Epithelial cell of proximal tubule (primary cell): ENCODE data around the gene HSD11B2. TPM values are rescaled to one million over a fixed set of nuclear protein-coding genes. Genes with fewer than 3 reads are reported as not detected.

Experiments used
- DNase-seq: peaks from one replicate; pipeline ENCODE4 v3.0.0-alpha.2; 2011; ENCODE audit warnings: low read depth
- H3K4me3 ChIP-seq: 2 replicates; pipeline ENCODE4 v1.5.1; 2011; ENCODE audit warnings: low read depth, mild to moderate bottlenecking, low read length
- CTCF ChIP-seq: conservative IDR thresholded peaks from 2 replicates; pipeline ENCODE4 v1.5.1; 2012; ENCODE audit warnings: low read depth, mild to moderate bottlenecking, low read length
- total RNA-seq: library from RNA; depleted of rRNA; stranded (reverse); fragments of >200 nt; gene quantifications from 2 replicates; pipeline ENCODE4 v1.2.3, GENCODE V29; 2015

The HSD11B2 gene
- total RNA-seq, 1 donor from 2014 or later: 2.2 TPM

DNA sequence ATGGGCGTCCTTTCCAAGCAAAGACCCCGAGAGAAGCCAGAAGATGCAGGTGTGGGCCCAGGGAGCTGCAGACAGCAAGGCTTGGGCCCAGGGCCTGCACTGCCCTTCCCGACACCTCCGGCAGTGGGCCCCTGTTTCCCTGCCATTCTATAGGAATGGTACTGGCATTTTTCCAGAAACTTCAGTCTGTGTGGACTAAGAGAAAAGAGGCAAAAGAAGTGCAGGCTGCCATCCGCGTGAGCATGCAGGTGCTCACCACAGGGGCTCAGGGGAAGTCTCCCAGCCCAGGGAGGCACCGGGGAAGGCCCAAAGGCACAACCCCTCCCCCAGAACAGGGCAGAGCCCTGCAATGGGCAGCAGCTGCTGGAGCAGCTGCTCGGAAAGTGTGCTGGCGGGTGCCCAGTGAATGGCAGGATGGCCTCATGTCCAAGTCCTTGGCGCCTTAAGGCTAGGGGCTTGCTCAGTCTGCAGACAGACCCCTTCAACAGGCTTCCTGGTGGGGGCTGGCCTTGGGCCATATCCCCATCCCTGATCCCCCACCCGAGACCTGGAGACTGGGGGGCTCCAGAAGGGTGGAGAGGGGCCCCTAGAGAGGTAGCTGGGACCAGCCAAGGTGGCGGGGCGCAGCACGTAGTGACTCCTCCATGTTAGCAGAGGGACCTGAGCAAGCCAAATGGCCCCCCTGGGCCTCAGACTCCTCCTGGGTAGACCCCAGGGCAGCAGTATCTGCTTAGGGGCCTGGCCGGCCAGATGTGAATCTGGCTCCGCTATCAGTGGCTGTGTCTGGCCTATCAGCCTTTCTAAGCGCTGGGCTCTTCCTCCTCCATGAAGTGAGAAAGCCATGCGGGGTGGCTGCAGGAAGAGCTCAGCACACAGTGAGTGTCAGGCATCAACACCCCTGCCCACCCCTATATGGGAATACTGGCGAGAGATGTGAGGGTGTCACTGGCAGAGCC, 30.9 kb upstream of the HSD11B2 start:
- DNase-seq: no peak
- no peak for TF ChIP-seq CTCF
- no peak overlapping the region for H3K4me3 ChIP-seq

DNA sequence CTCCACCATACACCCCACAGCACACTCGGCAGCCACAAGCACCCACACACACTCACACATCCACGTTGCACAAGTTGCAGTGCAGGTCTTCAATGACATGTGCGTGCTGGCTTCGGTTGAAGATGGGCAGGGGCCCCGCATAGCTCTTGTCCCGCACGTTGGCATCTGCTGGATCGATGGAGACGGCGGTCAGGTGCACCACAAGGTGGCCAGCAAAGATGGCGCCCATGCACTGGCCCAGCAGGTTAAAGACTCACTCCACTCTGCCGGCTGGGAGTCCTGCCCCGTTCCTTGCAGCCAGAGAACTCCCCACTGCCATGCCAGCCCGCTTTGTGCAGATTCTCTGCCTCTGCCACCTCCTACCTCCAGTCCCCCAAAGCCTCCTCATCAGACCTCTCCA, 30.0 kb upstream of the HSD11B2 start:
- DNase-seq: no peak
- TF ChIP-seq CTCF: no peak
- no peak overlapping the region for H3K4me3 ChIP-seq

DNA sequence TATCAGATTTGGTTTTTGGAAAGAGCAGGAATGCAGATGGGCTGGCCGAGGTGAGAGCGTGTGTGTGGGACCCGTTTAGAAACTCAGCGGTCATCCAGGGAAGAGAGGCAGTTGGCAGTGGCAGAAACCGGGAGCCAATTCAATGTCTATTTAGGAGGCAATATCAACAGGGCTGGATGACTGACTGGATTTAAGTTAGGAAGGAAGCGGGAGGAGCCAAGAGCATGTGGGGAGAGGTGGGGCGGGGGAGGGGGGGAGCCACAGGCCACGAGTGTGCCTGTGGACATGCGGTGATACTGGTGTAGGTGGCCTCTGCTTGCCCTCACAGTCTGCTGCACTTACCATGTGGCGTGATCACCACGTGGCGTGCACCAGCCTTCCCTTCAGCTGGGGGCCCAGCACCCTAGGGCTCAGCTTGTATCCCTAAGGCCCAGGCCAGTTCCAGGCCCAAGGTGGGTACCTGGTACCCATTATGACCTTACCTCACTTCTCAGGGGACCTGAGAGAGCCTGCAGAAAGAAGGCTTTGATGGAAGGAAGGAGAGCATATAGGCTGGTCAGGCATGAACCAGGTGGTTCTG, 26.9 kb upstream of the HSD11B2 start:
- no peak for DNase-seq
- no peak overlapping the region for H3K4me3 ChIP-seq
- no peak for TF ChIP-seq CTCF

DNA sequence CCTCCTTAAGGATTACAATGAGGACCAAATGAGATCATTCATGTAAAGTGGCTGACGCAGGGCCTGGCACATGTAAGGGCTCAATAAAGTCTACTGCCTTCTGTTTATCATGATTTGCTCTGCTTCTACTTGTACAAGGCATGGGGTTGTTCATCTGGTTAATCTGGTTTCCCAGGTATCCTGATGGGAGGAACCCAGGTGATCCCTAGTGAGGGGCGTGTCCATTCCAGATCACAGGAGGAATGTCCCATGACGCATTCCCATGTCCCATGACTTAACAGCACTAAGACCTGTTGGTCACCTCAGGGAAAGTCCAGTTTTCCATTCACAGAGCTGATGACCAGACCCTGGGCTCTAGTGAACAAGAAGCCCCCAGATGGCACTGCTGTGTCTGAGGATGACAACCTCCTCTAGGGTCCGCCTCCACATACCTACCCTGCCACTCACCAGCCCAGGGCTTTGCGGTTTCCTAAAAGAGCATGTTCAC, 26.1 kb upstream of the HSD11B2 start:
- H3K4me3 ChIP-seq: no peak overlapping the region
- no peak for DNase-seq
- TF ChIP-seq CTCF: no peak

GRCh38 chr16:67405336-67405735, 25.6 kb upstream of the HSD11B2 start:
- DNase-seq: no peak
- TF ChIP-seq CTCF: no peak
- H3K4me3 ChIP-seq: no peak overlapping the region

GRCh38 chr16:67406111-67406971, 24.6 kb upstream of the HSD11B2 start:
- no peak for TF ChIP-seq CTCF
- H3K4me3 ChIP-seq: no peak overlapping the region
- no peak for DNase-seq
